Umbilical cord (tissue), 2 donors: ENCODE measurements around the gene LRRC8E. TPM values are rescaled to one million over a fixed set of nuclear protein-coding genes. Genes with fewer than 3 reads are reported as not detected.

Experiments
- DNase-seq: peaks from one replicate; pipeline ENCODE4 v3.0.0-alpha.2; 2015; ENCODE audit warnings: low spot score
- total RNA-seq: library from RNA; depleted of rRNA; stranded (reverse); fragments of >200 nt; gene quantifications from one replicate; pipeline ENCODE4 v1.2.3, GENCODE V29; 2014; ENCODE audit warnings: low replicate concordance; ENCODE audit not compliant: insufficient read depth

The LRRC8E gene
- total RNA-seq, 1 donor from 2014 or later, result 0.48 TPM

- no peak for DNase-seq
Measured at GRCh38 chr19:7918615-7919421, 30.5 kb downstream of the LRRC8E start.

GRCh38 chr19:7919610-7920518 is 31.6 kb downstream of the LRRC8E start, which contains the start of gene SNAPC2:
TSS of gene SNAPC2 (plus strand) at chr19:7920338. CDS start at chr19:7920367, 29 bp downstream.
- DNase-seq, result peak; percentile 96

GRCh38 chr19:7920519-7921301 is 32.4 kb downstream of the LRRC8E start:
- peak; percentile 98 for DNase-seq

- no peak for DNase-seq
Measured at GRCh38 chr19:7921302-7921966, 33.1 kb downstream of the LRRC8E start.

GRCh38 chr19:7921967-7922835 is 33.9 kb downstream of the LRRC8E start:
- DNase-seq, result no peak

GRCh38 chr19:7922836-7923195 is 34.5 kb downstream of the LRRC8E start:
- DNase-seq, result no peak

GRCh38 chr19:7923295-7924191 is 35.2 kb downstream of the LRRC8E start:
- no peak for DNase-seq

GRCh38 chr19:7924241-7924640 is 35.9 kb downstream of the LRRC8E start:
- no peak for DNase-seq

- no peak for DNase-seq
Measured at GRCh38 chr19:7924651-7925170, 36.4 kb downstream of the LRRC8E start.

GRCh38 chr19:7925171-7925851 is 37.0 kb downstream of the LRRC8E start:
- DNase-seq, result peak; percentile 66

GRCh38 chr19:7926021-7926726 is 37.9 kb downstream of the LRRC8E start, which contains the start of gene CTXN1:
TSS of gene CTXN1 (minus strand) at chr19:7926135. CDS start at chr19:7925538, 597 bp downstream.
- no peak for DNase-seq

- no peak for DNase-seq
Measured at GRCh38 chr19:7926727-7927604, 38.7 kb downstream of the LRRC8E start.

- DNase-seq, result no peak
Measured at GRCh38 chr19:7927605-7928333, 39.5 kb downstream of the LRRC8E start.

GRCh38 chr19:7928334-7928706 is 40.0 kb downstream of the LRRC8E start:
- no peak for DNase-seq

GRCh38 chr19:7928741-7929701 is 40.7 kb downstream of the LRRC8E start:
- DNase-seq, result peak; percentile 63
